GM19351 (cell line): ENCODE measurements around the gene PARL.
"Not testable (repeated sequence)": the region's sequence is repeated elsewhere in the genome, so short reads cannot be mapped to it uniquely, and the experiment has no call there.

ENCODE experiments used
- ATAC-seq: cut with Tn5 transposase; IDR thresholded peaks from one replicate; pipeline ENCODE4 v1.9.1; 2021; ENCODE audit warnings: mild to moderate bottlenecking, moderate library complexity; ENCODE audit not compliant: unreplicated experiment

PARL gene

DNA sequence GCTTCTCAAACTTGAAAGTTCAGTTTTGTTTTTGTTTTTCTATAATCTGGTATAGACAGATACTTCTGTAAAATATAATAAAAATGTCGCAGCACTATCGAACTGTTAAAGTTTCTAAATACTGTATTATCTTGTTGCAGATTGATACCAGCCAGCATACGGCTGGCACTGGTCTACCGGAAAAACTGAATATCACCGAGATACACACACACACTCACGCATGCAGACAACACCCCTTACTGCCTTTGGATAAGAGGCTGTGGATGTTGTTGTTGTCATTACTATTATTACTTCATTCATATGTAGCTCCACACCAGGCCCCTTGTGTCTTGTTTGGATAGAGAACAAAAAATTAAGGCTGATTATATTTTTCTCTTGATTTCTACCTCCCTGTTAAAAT is 91.7 kb downstream of the PARL start:
- no peak for ATAC-seq

GRCh38 chr3:183790700-183791099 is 94.0 kb downstream of the PARL start:
- ATAC-seq, result no peak

DNA sequence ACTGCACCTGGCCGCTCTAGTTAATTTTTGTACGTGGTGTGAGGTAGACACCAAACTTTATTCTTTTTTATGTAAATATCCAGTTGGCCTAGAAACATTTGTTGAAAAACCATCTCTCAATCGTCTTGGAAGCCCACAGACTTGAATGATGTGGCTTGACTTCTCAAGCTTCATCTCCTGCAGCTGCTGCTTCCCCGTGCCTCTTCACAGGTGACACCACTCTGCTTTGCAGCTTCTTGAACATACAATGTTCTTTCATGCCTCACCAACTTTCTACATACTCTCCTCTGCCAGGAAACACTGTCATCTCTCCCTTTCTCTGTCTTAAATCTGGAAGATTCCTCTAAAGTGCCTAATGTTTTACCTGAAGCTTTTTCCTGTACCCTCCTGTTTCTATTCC is 94.9 kb downstream of the PARL start:
- ATAC-seq, result no peak

DNA sequence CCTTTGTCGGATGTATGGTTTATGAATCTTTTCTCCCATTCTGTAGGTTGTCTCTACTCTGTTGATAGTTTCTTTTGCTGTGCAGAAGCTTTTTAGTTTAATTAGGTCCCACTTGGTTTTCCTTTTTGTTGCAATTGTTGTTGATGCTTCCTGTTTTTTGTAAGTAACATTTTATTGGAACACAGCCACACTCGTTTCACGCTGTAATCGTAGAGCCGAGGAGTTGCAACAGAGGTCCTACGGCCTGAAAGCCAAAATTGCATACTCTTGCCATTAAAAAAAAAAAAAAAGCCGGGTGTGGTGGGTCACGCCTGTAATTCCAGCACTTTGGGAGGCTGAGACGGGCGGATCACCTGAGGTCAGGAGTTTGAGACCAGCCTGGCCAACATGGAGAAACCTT is 100.2 kb downstream of the PARL start:
- ATAC-seq, result not testable (repeated sequence)

GRCh38 chr3:183782576-183783276 is 102.0 kb downstream of the PARL start:
- ATAC-seq, result no peak

DNA sequence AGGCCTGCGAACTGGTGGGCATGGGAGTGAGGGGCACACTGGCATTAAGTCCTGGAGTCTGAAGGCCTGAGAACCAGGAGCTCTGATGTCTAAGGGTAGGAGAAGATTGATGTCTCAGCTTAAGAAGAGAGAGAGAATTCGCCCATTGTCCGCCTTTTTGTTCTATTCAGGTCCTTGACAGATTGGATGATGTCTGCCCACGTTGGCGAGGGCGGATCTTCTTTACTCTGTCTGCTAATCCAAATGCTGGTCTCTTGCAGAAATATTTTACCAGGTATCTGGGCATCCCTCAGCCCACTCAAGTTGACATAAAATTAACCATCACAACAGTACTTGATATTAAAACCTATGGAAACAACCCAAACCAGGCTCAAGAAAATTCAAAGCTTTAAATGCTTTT is 103.4 kb downstream of the PARL start:
- no peak for ATAC-seq

DNA sequence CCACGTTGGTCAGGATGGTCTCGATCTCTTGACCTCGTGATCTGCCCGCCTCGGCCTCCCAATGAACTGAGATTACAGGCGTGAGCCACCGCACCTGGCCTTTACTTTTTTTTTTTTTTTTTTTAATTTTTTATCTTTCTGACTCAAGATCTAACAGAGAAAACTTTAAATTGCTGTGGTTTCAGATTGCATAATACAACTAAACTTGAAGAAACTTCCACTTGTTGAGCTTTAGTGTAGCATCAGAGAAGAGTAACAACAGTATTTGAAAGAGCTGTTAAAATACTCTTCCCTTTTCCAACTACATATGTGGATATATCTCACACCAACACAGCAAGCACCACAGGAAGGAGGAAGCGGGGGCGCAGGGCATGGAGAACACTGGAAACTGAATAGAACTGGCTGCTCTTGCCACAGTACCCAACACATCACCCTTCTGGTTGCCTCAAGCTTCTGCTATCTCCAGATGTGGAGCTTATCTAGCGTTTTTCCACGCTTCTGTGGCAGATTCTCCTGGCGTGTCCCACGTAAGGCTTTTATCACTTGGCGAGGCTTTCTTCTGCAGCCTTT is 104.7 kb downstream of the PARL start:
- ATAC-seq, result no peak
